ENCODE measurements around the gene EPS8L3. TPM values are rescaled to one million over a fixed set of nuclear protein-coding genes. Genes with fewer than 3 reads are reported as not detected.

EPS8L3 gene
- total and polyA plus RNA-seq, 2 of the 4 experiments (the other 2 are of a cell fraction), result not detected

DNA sequence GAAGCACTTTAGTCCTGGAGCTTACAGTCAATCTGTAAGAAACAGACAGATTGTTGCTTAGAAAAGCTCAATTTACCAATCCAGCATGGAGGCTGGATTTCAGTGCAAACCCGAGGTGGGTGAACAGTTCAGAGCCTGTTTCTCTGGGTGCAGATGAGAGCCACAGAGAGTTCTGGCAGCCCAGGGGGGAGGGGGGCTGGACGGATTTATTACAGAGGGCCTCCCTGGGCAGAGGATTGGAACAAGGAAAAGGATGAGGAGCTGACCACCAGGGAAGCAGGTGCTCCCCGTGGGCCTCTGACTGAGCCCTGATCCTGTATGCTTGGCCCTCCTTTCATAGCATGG is 38.0 kb upstream of the EPS8L3 start:
- Histone ChIP-seq H3K4me2 (ENCODE audit: low read depth, low read length) (no peak overlapping the region), H3K36me3 (ENCODE audit: control insufficient read depth, insufficient read depth, low read length) (no peaks in the 10 kb centered on the region), H2BK20ac (ENCODE audit: low read depth, low read length) (no peak overlapping the region), H2AFZ (replicated peaks; ENCODE audit: low read length, poor library complexity) (no peak overlapping the region), H3K9me3 (ENCODE audit: control insufficient read depth, insufficient read depth, low read length) (no peaks in the 10 kb centered on the region), H3K18ac (ENCODE audit: low read depth, low read length) (no peak overlapping the region), H4K5ac (ENCODE audit: low read depth, low read length) (no peak overlapping the region), H3K4ac (ENCODE audit: low read depth, low read length) (no peak overlapping the region), H3K79me1 (ENCODE audit: low read depth in 1 of 2, low read length in 2 of 2) (no peaks in the 10 kb centered on the region), H3K56ac (ENCODE audit: extremely low read depth, insufficient read depth, low read length) (no peak overlapping the region), H2BK5ac (ENCODE audit: low read depth, low read length, poor library complexity, severe bottlenecking) (no peak overlapping the region), H3K4me3 (ENCODE audit: insufficient read depth, low read depth, low read length) (no peak overlapping the region), H2AK5ac (ENCODE audit: low read depth, low read length) (no peak overlapping the region), H3K23ac (ENCODE audit: low read depth, low read length) (no peak overlapping the region), H4K20me1 (ENCODE audit: insufficient read depth, low read length) (no peaks in the 10 kb centered on the region), H3K9ac (ENCODE audit: low read depth, low read length) (no peak overlapping the region), H3K9me1 (ENCODE audit: insufficient read depth, low read length) (peaks cover 14% of the 10 kb centered on the region), H3K14ac (replicated peaks; ENCODE audit: low read depth, low read length) (no peak overlapping the region), H3K27ac (ENCODE audit: insufficient read depth, low read length) (no peak overlapping the region), H2BK120ac (ENCODE audit: low read depth, low read length) (no peak overlapping the region), H4K8ac (ENCODE audit: low read depth in 2 of 2, low read length in 2 of 2) (no peak overlapping the region), H3K27me3 (ENCODE audit: control insufficient read depth, insufficient read depth, low read length) (no peaks in the 10 kb centered on the region), H2BK15ac (ENCODE audit: low read depth, low read length) (no peak overlapping the region), H3K4me1 (ENCODE audit: control insufficient read depth, insufficient read depth, low read length) (peaks cover 3% of the 10 kb centered on the region), H2AK9ac (replicated peaks; ENCODE audit: low read depth, low read length, poor library complexity) (no peak overlapping the region), H4K91ac (ENCODE audit: insufficient read depth, low read depth, low read length) (no peak overlapping the region)
- no peak for DNase-seq
- no CpG with 5 or more reads among the region's 3 CpGs for WGBS, 2 experiments (ENCODE audit: extremely low coverage in 2 of 2, insufficient read length in 1 of 2)
- intact Hi-C loops (cut with micrococcal nuclease), result no loop called here
- ChIA-PET CTCF (no interaction called here), POLR2A (ENCODE audit: unreplicated experiment) (no interaction called here)
- dilution Hi-C loops (cut with HindIII; ENCODE audit: low sequenced_read_pairs, unreplicated experiment), result no loop called here
- in situ Hi-C loops (cut with MboI; ENCODE audit: low sequenced_read_pairs), result no loop called here
- TF ChIP-seq POLR2A (IDR thresholded peaks at IDR 0.05; ENCODE audit: low read depth, low read length) (no peak), CTCF (conservative IDR thresholded peaks at IDR 0.05; ENCODE audit: low read depth, low read length) (no peak), FOS (IDR thresholded peaks at IDR 0.05; ENCODE audit: low read depth, low read length) (no peak), BHLHE40 (IDR thresholded peaks at IDR 0.05; ENCODE audit: low read depth, low read length) (no peak), NFE2L2 (IDR thresholded peaks at IDR 0.05; ENCODE audit: low read depth, low read length) (no peak), MAFK (IDR thresholded peaks at IDR 0.05; ENCODE audit: low read depth, low read length) (no peak), RAD21 (IDR thresholded peaks at IDR 0.05; ENCODE audit: low read length) (no peak), MXI1 (IDR thresholded peaks at IDR 0.05; ENCODE audit: borderline replicate concordance, low read depth, low read length) (no peak)
- TF ChIP-seq, protein P1, sequence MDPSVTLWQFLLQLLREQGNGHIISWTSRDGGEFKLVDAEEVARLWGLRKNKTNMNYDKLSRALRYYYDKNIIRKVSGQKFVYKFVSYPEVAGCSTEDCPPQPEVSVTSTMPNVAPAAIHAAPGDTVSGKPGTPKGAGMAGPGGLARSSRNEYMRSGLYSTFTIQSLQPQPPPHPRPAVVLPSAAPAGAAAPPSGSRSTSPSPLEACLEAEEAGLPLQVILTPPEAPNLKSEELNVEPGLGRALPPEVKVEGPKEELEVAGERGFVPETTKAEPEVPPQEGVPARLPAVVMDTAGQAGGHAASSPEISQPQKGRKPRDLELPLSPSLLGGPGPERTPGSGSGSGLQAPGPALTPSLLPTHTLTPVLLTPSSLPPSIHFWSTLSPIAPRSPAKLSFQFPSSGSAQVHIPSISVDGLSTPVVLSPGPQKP (IDR thresholded peaks at IDR 0.05; ENCODE audit: borderline replicate concordance, low read depth, low read length), result no peak
- ATAC-seq (ENCODE audit: low read depth), result no peak
- no TSS peak for BruUV-seq (replicated peaks)

Measured in IMR-90 (cell line).